DMS53 treated with DMSO at 0.1 percent for 48 hours (cell line): ENCODE measurements around the gene TBL2.
A peak's percentile ranks its signal among the peaks of the same experiment; 100 is the strongest.
"Not testable (repeated sequence)": the region's sequence is repeated elsewhere in the genome, so short reads cannot be mapped to it uniquely, and the experiment has no call there.

Experiments
- DNase-seq: peaks from one replicate; lab custom pipeline; 2025; ENCODE audit not compliant: unreplicated experiment; lab: John Stamatoyannopoulos, UW

The TBL2 gene

DNA sequence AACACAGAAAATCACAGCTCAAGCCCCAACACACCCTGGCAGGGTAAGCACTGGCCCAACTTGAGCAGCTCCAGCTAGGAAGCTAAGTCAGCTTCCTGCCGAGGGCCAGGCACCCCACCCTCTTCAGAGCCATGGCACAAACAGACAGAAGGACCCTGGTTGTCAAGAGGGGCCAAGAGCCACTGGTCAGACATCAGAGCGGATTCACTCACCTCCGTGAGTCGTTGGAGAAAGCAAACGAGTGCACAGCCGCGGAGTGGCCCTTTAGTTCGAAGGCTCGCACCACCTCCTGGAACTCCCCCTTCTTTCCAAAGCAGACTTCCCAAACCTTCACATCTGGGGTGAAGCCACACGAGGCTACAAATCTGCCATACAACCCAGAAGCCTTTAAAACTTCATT is 7.4 kb downstream of the TBL2 start:
- no peak for DNase-seq

DNA sequence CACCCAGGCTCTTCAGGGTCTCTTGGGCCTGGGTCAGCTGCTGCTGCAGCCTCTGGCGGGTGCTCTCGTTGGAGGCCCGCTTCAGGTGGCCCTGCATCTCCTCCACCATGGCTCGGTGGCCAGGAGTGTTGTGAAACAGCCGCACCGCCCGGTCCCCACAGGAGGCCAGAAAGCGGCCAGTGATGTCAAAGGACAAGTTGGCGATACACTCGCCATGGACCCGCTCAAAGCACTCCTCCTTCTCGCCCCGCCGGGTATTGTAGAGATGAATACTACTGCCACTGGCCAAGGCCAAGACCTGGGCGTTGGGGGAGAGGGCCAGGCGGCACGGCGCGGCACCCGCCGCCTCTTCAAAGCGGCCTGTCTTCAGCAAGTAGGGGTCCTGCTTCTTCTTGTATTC is 7.9 kb downstream of the TBL2 start:
- no peak for DNase-seq

DNA sequence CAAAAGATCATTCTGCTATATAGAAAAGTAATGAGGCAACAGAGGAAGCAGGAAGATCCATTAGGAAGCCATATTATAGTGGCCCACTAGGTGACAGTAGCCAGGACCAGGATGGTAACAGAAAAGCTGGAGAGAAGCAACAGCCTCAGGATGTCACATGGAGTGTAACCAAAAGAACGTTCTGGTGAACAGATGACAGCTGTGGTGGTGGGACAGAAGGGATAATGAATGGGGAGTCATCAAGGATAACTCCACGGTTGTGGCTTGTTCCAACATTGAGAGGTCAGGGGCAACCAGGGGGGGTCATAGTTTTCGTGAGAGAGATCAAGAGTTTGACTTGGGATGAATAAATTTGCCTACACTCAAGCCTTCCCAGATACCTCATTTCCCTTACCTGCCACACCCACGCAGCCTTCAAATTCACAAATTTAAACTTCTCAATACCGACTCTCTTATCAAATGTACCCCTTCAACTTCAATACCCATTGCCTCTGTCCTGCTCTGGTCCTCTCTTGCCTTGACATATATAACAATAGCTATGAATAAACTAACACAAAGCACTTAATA is 9.3 kb downstream of the TBL2 start:
- no peak for DNase-seq

DNA sequence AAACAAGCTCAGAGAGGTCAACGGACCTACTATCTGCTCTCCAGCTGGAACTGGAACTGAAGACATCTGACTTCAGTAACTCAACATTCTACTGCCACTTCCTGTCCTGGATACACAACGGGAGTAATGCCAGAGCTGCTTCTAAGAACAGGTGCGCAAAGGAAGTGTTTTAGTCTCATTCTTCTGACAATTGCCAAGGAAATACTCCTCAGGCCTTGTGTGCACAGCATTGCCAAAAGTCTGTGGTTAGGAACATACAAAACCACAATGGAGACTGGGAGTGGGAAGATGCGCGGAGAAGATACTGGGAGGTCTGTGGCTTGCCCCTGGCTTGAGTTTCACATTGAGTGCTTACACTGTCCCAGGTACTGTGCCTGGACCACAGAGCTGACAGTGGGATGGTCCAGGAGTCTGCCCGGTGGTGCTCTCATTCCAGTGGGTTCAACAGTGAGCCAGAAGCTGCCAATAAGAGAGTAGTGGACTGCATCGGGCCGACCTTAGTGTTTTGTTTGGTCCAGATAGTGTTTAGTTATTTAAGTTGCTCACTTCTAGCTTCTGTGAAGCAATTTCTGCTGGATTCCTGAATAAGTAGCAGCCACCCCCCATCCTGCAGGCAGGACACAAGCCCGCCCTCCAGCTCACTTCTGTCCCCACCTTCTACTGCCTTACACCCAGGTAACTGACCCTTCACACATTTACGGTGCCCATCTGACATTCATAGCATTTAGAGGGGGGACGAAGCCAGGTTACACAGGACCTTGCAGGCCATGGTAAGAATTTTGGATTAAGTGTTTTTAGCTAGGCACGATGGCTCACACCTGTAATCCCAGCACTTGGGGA is 10.3 kb downstream of the TBL2 start:
- no peak for DNase-seq

DNA sequence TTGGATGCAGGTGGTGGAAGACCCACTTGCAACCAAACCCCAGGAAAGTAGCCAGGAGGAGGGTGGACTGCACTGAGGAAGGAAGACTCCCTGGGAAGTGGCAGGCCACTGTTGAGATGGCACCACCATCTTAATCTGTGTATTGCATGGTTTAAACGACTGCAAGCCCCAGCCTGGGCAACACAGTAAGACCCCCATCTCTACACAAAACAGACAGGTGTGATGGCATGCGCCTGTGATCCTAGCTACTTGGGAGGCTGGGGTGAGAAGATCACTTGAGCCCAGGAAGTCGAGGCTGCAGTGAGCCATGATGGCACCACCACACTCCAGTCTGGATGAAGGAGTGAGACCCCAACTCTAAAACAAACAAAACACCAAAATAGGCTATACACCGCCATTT is 11.2 kb downstream of the TBL2 start:
- DNase-seq: no peak

DNA sequence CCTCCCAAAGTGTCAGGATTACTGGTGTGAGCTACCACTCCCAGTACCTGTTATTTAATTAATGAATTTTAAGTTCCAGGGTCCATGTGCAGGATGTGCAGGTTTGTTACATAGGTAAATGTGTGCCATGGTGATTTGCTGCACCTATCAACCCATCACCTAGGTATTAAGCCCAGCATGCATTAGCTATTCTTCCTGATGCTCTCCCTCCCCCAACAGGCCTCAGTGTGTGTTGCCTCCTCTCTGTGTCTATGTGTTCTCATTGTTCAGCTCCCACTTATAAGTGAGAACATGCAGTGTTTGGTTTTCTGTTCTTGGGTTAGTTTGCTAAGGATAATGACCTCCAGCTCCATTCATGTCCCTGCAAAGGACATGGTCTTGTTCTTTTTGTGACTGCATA is 11.9 kb downstream of the TBL2 start:
- DNase-seq: not testable (repeated sequence)

DNA sequence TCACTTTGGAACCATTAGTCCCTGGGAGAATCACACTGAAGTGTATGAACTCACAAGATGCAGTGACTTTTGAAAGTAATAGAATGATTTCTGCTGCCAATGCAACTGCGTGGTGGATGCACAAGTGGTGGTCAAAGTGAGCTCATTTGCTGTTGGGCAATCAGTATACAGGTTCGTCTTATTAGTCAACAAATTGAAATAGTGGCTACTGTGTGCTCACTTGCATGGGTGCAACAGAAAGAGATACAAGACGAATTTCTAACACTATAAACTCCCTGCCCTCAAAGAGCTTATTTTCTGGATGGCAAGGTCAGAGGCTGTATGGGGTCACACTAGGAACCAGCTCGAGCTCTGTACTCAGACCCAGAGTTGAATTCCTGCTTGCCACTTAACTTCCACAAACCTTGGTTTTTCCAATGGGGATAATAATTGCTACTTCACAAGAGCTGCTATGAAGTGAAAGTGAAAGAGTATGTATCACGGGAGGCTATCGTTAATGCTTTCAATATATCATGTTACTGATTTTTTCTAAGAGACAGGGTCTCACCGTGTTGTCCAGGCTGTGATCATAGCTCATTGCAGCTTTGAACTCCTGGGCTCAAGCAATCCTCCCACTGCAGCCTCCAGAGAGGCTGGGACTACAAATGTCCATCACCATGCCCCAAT is 12.6 kb downstream of the TBL2 start:
- peak; percentile 8 for DNase-seq

DNA sequence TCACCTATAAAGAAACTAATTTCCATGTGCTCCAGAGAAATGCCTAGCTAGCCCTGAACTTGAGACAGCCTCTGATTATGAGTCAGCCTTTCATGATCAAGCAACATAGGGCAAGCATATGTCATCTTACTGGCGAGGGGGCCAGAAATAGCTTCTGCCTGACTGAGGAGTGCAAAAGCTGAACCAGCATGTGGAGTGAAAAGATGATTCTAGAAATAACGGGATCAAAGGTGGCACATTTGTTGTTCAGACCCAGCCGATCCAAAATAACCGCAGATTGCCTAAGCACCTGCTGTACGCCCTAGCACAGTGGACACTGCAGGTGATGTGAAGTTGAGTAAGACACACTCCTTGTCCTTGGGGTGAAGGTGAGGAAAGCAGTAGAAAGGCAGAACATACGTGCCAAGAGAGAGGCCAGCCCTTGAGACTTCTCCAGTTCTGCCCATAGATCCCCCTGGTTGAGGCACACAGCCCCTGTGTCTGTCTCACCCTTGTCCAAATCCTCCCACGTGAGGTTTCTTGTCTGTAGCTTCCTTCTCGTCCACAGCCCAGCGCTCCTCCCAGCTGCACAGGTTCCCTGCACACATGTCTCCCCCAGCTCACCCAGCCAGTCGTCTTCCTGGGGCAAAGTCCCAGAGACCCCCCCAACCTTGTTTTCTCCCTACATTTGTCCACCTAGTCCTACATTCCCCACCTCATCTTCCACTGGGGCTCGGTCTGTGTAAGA is 18.1 kb downstream of the TBL2 start:
- peak; percentile 5 for DNase-seq

DNA sequence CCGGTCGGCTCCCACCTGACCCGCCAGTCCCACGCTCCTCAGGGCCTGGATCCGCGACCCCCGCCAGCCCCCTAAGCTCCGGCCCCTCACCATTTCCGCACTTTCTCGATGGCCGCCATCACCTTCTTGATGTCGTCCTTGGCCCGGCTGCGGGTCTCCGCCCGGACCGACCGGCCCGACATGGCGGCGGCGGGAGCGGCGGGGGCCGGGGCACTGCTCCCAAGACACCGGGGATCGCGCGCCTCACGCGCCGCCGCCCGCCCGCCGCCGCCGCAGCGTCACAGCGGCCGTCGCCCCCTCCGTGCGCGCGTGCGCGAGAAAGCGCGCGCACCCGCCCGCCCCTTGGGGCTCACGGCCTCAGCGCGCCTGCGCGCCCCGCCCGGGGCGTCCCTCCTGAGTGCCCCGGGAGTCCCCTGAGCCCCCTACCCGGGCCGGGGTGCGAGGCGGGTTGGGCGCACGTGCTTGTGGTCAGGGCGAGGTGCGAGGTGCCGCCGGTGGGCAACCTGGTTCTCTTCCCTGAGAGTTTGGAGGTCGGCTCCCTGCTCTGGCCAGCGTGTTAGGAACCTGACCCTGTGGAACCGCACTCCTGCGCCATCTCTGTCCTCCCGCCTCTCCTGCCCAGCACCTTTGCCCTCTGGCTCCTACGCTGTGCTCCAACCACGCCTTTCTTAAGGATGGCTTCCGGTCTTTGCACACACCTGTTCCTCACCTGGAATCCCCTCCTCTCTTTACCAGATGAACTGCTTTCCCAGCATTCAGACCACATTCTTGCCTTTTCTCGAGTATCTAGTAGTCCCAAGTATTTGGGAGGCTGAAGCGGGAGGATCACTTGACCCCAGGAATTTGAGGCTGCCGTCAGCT is 20.8 kb downstream of the TBL2 start, which contains the start of gene BCL7B:
BCL7B (minus strand) TSS at position 294 of the 861 bp plus-strand sequence; CDS start at position 182, 112 bp downstream.
- DNase-seq: peak; percentile 48

DNA sequence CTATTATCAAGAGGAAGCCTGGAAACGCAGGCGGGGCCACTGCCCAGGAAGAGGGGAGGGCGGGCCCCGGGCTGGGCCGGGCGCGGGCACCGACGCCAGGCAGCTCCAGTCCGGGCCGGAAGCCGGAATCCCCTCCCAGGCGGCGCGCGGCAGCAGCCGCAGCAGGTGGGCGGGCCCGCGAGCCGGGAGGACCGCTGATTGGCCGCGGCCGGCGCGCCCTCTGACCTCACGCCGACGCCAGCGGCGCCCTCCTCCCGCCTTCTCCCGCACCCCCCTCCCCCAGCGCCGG is 21.3 kb downstream of the TBL2 start:
- peak; percentile 97 for DNase-seq

DNA sequence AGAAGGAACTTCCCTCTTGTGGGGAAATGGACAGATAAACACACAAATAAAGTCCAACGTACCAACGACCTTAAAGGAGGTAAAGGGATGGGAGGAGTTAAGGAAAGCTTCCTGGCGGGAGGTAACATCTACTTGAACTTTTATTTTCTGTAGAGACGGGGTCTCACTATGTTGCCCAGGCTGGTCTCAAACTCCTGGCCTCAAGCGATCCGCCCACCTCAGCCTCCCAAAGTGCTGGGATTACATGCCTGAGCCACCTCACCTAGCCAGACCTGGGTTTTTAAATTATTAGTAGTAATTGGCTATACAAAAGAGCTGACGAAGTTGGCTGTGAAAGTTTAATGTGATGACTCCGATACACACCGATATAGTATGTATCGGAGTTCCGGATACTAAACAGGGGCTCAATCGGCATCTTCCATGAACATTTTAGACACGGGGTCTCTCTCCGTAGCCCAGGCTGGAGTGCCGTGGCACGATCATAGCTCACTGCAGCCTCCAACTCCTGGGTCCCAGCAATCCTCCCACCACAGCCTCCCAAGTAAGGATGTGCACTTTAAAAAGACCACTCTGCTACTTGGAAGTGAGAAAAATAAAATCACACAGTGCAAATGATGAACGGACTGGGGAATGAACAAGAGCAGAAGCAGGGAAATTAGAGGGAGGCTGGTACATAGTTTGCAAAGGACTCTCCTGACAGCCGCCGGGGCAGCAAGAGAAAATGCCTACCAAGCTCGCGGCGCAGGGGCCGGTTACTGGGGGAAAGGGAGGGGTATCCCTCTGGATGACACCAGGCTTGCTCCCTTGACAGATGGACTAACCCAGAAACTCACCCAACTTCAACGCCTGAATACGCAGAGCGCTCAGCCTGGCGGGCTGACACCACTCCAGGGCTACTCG is 21.9 kb downstream of the TBL2 start:
- DNase-seq: no peak

DNA sequence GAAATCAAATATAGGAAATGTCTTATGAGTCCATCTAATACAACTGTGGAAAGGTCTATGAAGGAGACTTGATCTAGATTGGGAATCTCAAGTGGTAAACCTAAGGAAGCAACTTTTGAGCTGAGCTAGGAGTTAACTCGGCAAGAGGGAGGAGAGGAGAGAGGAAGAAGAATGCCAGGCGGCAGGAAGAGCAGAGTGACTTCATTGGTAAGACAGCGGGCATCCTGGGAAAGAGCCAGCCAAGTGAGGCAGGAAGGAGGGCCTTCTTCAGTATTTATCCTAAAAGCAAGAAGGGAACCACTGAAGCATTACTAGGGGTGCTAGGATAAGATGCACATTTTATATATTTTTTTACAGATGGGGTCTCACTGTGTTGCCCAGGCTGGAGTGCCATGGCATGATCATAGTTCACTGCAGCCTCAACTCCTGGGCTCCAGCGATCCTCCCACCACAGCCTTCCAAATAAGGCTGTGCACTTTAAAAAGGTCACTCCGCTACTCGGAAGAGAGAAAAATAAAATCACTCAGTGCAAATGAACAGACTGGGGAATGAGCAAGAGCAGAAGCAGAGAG is 22.9 kb downstream of the TBL2 start:
- no peak for DNase-seq

DNA sequence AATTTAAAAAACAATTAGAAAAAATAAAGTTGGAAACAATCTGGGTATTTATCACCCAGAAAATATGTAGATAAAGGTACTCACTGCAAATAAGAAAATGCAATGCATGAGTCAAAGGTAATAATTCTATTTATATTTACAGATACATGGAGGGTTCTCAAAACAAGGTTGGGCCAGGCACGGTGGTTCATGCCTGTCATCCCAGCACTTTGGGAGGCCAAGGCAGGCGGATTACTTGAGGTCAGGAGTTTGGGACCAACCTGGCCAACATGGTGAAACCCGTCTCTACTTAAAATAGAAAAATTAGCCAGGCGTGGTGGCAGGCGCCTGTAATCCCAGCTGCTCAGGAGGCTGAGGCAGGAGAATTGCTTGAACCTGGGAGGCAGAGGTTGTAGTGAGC is 28.3 kb downstream of the TBL2 start:
- not testable (repeated sequence) for DNase-seq

DNA sequence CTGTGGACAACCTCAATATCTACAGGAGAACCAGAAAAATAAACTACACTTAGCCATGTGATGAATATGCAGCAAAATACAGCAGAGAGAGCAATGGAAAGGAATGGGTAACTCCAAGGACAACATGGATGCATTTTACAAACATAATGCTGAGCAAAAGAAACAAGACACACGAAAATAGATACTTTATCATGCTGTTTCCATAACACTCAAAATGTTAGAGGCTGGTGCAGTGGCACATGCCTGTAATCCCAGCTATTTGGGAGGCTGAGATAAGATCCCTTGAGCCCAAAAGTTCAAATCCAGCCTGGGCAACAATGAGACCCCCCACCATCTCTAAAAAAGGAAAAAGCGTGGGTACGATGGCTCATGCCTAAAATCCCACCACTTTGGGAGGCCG is 29.2 kb downstream of the TBL2 start:
- no peak for DNase-seq

DNA sequence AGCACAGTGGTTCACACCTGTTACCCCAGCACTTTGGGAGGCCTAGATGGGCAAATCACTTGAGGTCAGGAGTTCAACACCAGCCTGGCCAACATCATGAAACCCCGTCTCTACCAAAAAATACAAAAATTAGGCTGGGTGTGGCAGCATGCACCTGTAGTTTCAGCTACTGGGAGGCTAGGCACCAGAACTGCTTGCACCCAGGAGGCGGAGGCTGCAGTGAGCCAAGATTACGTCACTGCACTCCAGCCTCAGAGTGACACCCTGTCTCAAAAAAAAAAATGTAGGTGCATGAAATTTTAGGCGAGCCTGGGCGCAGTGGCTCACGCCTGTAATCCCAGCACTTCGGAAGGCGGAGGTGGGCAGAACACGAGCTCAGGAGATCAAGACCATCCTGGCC is 30.5 kb downstream of the TBL2 start:
- no peak for DNase-seq

DNA sequence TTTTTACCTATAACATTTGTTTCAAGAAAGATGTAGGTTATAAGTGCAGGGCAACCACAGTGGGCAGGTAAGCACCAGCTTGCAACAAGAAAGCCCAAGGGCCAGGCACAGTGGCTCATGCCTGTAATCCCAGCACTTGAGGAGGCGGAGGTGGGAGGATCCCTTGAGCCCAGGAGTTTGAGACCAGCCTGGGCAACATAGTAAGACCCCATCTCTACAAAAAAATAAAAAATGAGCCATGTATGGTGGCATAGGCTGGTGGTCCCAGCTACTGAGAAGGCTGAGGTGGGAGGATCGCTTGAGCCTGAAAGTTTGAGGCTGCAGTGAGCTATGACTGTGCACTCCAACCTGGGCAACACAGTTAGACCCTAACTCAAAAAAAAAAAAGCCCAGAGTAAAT is 33.7 kb downstream of the TBL2 start:
- no peak for DNase-seq

DNA sequence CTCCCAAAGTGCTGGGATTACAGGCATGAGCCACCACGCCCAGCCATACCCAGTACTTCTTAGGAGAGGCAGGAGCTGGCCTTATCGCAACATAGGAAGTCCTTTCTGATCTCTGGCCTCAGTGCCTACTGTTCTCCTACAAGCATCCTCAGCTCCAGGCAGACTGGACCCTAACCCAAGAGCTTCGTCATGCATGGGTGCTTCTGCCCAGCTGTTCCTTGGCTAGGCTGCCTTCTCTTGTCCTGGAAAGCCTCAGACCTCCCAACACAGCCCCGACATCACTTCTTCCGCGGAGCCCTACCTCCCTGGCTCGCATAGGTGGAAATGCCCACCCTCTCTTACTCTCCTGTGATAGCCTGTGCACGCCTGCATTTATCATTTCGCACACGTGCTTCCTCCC is 36.7 kb downstream of the TBL2 start:
- DNase-seq: no peak

DNA sequence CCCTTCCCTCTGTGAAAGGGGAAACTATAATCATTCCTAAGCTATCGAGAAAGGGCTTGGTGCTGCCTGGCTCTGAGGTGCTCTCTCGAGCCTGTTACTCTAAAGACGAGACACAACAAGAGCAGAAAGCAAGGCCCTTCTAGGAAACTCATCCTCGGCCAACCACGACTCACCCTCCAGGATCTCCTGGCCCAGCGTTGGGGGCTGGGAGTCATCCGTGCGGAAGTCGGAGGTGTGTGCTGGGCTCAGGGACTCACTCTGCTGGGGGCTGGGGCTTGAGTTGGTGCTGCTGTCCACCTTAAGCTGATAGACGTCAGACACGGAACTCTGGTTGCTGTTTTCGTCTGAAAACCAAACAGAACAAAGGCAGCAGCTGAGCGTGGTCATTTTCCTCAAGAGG is 38.7 kb downstream of the TBL2 start:
- no peak for DNase-seq

DNA sequence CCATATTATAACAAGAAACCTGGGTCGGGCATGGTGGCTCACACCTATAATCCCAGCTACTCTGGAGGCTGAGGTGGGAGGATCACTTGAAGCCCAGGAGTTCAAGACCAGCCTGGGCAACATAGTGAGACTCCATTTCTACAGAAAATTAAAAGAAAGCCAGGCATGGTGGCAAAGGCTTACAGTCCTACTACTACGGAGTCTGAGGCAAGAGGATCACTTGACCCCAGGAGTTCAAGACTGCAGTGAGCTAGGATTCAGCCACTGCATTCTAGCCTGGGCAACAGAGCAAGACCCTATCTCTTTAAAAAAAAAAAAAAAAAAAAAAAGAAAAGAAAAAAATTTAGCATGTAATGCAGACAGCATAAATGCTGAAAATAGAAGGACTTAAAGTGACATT is 39.9 kb downstream of the TBL2 start:
- not testable (repeated sequence) for DNase-seq
